ENCODE data around the gene GPC6. TPM values are rescaled to one million over a fixed set of nuclear protein-coding genes. Genes with fewer than 3 reads are reported as not detected.

Gene GPC6
- total RNA-seq, 1 experiment from 2014 or later: 5.1 TPM

DNA sequence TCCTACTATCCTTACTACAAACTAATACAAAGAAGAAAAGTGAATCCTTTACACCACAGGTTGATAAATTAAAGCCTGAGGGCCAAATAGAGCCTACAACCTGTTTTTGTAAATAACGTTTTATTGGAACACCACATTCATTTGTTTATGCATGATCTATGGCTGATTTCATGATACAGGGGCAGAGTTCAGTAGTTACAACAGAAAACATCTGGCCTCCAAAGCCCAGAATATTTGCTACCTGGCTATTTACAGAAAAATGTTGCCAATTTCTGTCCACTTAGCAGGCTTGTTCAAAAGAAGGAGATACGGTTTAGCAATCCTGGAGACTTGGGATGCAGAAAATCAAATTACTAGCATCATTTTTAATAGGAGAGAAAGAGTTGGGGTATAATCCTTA is 1228.8 kb downstream of the GPC6 start:
- DNase-seq (ENCODE audit: low spot score): no peak

All from A172 (cell line).